Neural progenitor cell (in vitro differentiated cells): Measurements from ENCODE around the gene SENP1. TPM values are rescaled to one million over a fixed set of nuclear protein-coding genes. Genes with fewer than 3 reads are reported as not detected.

Source experiments
- DNase-seq: peaks from one replicate; pipeline ENCODE4 v3.0.0-alpha.2; 2016; ENCODE audit warnings: low spot score
- H2AFZ ChIP-seq: fragments of 200-600 bp; sonication (generic); replicated peaks from 2 replicates; pipeline ENCODE4 v1.6.1; 2016; ENCODE audit warnings: antibody characterized with exemption
- H3F3A ChIP-seq: fragments of 200-600 bp; sonication (generic); 2 replicates; pipeline ENCODE4 v1.6.1; 2016; ENCODE audit warnings: antibody characterized with exemption, low read depth
- H3K27ac ChIP-seq: fragments of 200-600 bp; sonication (generic); 2 replicates; pipeline ENCODE4 v1.5.1; 2016; ENCODE audit warnings: mild to moderate bottlenecking
- H3K27me3 ChIP-seq: fragments of 200-600 bp; sonication (generic); 2 replicates; pipeline ENCODE4 v1.6.1; 2016; ENCODE audit warnings: mild to moderate bottlenecking, moderate library complexity
- H3K36me3 ChIP-seq: fragments of 200-600 bp; sonication (generic); 2 replicates; pipeline ENCODE4 v1.5.1; 2016
- H3K4me1 ChIP-seq: fragments of 200-600 bp; sonication (generic); 2 replicates; pipeline ENCODE4 v1.6.1; 2016; ENCODE audit warnings: mixed run types
- H3K4me2 ChIP-seq: fragments of 200-600 bp; sonication (generic); 2 replicates; pipeline ENCODE4 v1.6.1; 2016
- H3K4me3 ChIP-seq: fragments of 200-600 bp; sonication (generic); 2 replicates; pipeline ENCODE4 v1.5.1; 2016
- H3K79me2 ChIP-seq: fragments of 200-600 bp; sonication (generic); 2 replicates; pipeline ENCODE4 v1.6.1; 2016; ENCODE audit warnings: low read depth
- H3K9ac ChIP-seq: fragments of 200-600 bp; sonication (generic); 2 replicates; pipeline ENCODE4 v1.6.1; 2016
- H3K9me3 ChIP-seq: fragments of 200-600 bp; sonication (generic); 2 replicates; pipeline ENCODE4 v1.5.1; 2016; ENCODE audit warnings: low read depth
- H4K20me1 ChIP-seq: fragments of 200-600 bp; sonication (generic); 2 replicates; pipeline ENCODE4 v1.6.1; 2016; ENCODE audit warnings: low read depth
- H3K27ac Mint-ChIP-seq: 3 replicates; pipeline ENCODE4 v1.8.0; 2021; ENCODE audit warnings: mixed read lengths
- H3K27me3 Mint-ChIP-seq: 2 replicates; pipeline ENCODE4 v1.8.0; 2022; ENCODE audit warnings: low read depth, mild to moderate bottlenecking, inconsistent platforms, moderate library complexity, mixed read lengths; ENCODE audit not compliant: insufficient read depth
- H3K36me3 Mint-ChIP-seq: 3 replicates; pipeline ENCODE4 v1.8.0; 2021; ENCODE audit warnings: mixed read lengths
- H3K4me1 Mint-ChIP-seq: 3 replicates; pipeline ENCODE4 v1.8.0; 2021; ENCODE audit warnings: mixed read lengths
- H3K4me3 Mint-ChIP-seq: 3 replicates; pipeline ENCODE4 v1.8.0; 2021; ENCODE audit warnings: mild to moderate bottlenecking, moderate library complexity, mixed read lengths
- H3K9me3 Mint-ChIP-seq: 3 replicates; pipeline ENCODE4 v1.8.0; 2020; ENCODE audit warnings: mixed read lengths
- EZH2 ChIP-seq: fragments of 200-600 bp; sonication (generic); IDR thresholded peaks from 2 replicates; pipeline ENCODE4 v1.6.1; 2017; ENCODE audit warnings: antibody characterized with exemption, mild to moderate bottlenecking, moderate library complexity
- EZH2phosphoT487 ChIP-seq: fragments of 200-600 bp; sonication (generic); IDR thresholded peaks from 2 replicates; pipeline ENCODE4 v1.6.1; 2017; ENCODE audit warnings: antibody characterized with exemption
- total RNA-seq: library from RNA; depleted of rRNA; stranded (reverse); fragments of >200 nt; gene quantifications from 2 replicates; pipeline ENCODE4 v1.2.3, GENCODE V29; 2015; ENCODE audit warnings: low replicate concordance
- TF ChIP-seq, protein P1 (sequence below): fragments of 200-600 bp; sonication (generic); IDR thresholded peaks from 2 replicates; pipeline ENCODE4 v1.5.1; 2017; ENCODE audit warnings: antibody characterized with exemption, mild to moderate bottlenecking

Gene SENP1
- total RNA-seq, 1 donor from 2014 or later, result 89.9 TPM

DNA sequence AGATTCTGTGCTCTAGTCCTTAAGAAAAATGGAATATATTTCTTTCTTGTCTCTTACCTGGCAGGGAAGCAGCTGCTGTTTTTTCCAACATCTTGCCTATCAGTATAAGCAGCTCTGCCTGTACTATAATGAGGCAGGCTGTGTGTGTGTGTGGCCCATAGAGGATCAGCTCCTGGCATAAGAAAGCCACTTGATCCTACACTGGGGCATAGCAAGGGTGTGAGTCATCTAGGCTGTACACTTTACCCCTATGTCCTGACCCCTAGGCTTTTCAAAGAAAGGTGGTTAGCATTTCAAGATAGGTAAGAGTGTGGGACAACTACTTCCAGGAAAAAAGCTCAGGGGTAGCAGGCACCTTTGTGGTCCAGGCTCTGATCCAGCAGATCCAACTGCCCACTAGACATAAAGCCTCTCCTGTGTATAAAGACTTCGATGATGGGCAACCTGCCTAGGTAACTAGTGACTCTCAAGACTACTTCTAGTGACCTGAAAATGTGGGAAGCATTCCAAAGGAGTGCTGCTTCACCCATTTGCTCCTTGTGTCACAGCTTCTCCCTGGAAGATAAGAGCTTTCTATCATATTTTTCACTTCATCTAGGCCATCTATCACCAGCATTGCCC lies 4.9 kb upstream of the SENP1 start:
- H3K27ac ChIP-seq, result no peak overlapping the region
- H3K4me3 ChIP-seq, result no peak overlapping the region
- no peaks in the 10 kb centered on the region for H3K9me3 ChIP-seq
- H3K4me1 ChIP-seq, result peaks cover 8% of the 10 kb centered on the region
- Mint-ChIP-seq H3K4me1 (peaks cover 14% of the 10 kb centered on the region), H3K27me3 (no peaks in the 10 kb centered on the region), H3K4me3 (no peak overlapping the region), H3K36me3 (no peaks in the 10 kb centered on the region), H3K9me3 (no peaks in the 10 kb centered on the region), H3K27ac (no peak overlapping the region)
- H3K4me2 ChIP-seq, result no peak overlapping the region
- peaks cover 13% of the 10 kb centered on the region for H3F3A ChIP-seq
- H3K36me3 ChIP-seq, result no peaks in the 10 kb centered on the region
- H3K27me3 ChIP-seq, result peaks cover 34% of the 10 kb centered on the region
- H2AFZ ChIP-seq, result no peak overlapping the region
- H4K20me1 ChIP-seq, result no peaks in the 10 kb centered on the region
- no peak overlapping the region for H3K9ac ChIP-seq
- TF ChIP-seq EZH2 (no peak), EZH2phosphoT487 (no peak)
- TF ChIP-seq, protein P1, sequence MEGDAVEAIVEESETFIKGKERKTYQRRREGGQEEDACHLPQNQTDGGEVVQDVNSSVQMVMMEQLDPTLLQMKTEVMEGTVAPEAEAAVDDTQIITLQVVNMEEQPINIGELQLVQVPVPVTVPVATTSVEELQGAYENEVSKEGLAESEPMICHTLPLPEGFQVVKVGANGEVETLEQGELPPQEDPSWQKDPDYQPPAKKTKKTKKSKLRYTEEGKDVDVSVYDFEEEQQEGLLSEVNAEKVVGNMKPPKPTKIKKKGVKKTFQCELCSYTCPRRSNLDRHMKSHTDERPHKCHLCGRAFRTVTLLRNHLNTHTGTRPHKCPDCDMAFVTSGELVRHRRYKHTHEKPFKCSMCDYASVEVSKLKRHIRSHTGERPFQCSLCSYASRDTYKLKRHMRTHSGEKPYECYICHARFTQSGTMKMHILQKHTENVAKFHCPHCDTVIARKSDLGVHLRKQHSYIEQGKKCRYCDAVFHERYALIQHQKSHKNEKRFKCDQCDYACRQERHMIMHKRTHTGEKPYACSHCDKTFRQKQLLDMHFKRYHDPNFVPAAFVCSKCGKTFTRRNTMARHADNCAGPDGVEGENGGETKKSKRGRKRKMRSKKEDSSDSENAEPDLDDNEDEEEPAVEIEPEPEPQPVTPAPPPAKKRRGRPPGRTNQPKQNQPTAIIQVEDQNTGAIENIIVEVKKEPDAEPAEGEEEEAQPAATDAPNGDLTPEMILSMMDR, result no peak
- H3K79me2 ChIP-seq, result no peaks in the 10 kb centered on the region
- DNase-seq, result no peak

DNA sequence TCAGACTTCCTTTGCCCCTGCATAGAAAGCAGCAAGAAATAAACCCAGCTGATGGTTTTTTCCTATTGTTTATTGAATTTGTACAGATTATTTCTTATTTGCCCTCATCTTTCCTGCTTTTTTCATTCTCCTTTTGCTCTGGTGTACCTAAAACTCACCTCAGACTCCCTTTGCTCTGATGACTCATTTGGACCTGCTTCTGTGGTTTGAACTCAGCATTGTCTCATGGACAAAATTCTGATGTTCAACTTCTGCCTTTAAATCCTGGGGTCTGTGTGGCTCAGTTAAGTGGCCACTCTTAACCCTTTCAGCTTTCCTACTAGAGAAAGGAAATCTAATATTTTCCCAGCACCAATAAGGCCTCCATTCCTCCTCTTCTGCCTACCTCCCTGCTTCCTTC lies 3.5 kb upstream of the SENP1 start:
- no peak for TF ChIP-seq EZH2phosphoT487
- TF ChIP-seq EZH2, result no peak
- TF ChIP-seq, protein P1, result no peak
- no peak overlapping the region for H3K27ac ChIP-seq
- no peaks in the 10 kb centered on the region for H3K9me3 Mint-ChIP-seq
- no peak overlapping the region for H3K4me3 Mint-ChIP-seq
- no peak overlapping the region for H3K4me2 ChIP-seq
- H2AFZ ChIP-seq, result no peak overlapping the region
- peaks cover 12% of the 10 kb centered on the region for H3K79me2 ChIP-seq
- no peak overlapping the region for H3K9ac ChIP-seq
- DNase-seq, result no peak
- peaks cover 22% of the 10 kb centered on the region for H3F3A ChIP-seq
- H3K4me1 Mint-ChIP-seq, result peaks cover 18% of the 10 kb centered on the region
- H3K27me3 ChIP-seq, result peaks cover 34% of the 10 kb centered on the region
- peaks cover 15% of the 10 kb centered on the region for H3K4me1 ChIP-seq
- H4K20me1 ChIP-seq, result no peaks in the 10 kb centered on the region
- H3K36me3 ChIP-seq, result no peaks in the 10 kb centered on the region
- H3K4me3 ChIP-seq, result no peak overlapping the region
- H3K27me3 Mint-ChIP-seq, result no peaks in the 10 kb centered on the region
- no peak overlapping the region for H3K27ac Mint-ChIP-seq
- H3K36me3 Mint-ChIP-seq, result no peaks in the 10 kb centered on the region
- no peaks in the 10 kb centered on the region for H3K9me3 ChIP-seq

DNA sequence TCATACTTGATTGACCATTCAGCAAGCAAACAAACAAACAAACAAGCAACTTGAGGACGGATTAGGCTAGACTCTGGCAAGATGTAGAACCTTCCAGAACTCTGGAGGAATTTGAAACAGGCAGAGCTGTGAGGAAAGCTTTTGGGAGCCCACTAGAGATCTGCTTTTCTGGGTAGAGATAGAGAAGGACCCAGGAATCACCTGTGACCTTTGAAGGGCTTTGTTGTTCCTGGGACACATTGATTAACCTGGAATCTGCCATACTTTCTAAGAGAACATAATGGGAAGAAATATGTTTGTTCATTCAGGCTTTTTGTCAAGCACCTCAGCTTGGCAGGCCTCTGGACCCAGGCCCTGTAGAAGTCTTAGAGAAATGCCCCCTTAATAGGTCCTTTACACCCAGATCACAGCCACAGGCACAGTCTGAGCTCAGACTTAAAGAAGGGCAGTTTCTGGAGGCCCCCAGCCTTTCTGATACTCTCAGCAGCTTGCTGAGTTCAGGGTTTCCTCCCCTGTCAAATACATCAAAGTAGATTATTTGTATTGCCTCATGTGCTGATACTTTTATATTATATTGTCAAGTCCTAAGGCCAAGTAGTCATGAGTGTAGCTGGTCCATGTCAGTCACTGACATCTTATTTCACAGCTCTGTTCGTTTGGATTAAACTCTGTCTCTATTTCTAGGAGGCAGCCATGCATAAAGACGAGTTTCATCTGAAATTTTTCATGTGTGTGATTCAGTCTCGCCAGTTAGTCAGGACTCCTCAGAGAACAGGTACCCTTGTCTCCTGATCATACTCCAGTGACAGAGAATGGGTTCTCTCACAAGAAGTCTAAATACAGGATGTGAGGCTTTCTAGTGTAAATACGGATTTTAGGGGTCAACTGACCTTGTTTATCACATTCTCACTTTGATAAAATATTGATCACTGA lies 1.1 kb upstream of the SENP1 start:
- Histone ChIP-seq H4K20me1 (no peaks in the 10 kb centered on the region), H3K9ac (peak overlapping the region; percentile 65), H3K27ac (peak overlapping the region; percentile 98), H3K4me1 (peaks cover 24% of the 10 kb centered on the region), H3K27me3 (peaks cover 34% of the 10 kb centered on the region), H3K4me2 (peak overlapping the region; percentile 98), H3K79me2 (peaks cover 36% of the 10 kb centered on the region), H3K9me3 (no peaks in the 10 kb centered on the region), H3K4me3 (peak overlapping the region; percentile 90), H2AFZ (peak overlapping the region; percentile 80), H3K36me3 (no peaks in the 10 kb centered on the region), H3F3A (peaks cover 22% of the 10 kb centered on the region)
- peaks cover 27% of the 10 kb centered on the region for H3K4me1 Mint-ChIP-seq
- TF ChIP-seq, protein P1, result no peak
- TF ChIP-seq EZH2phosphoT487 (no peak), EZH2 (no peak)
- no peaks in the 10 kb centered on the region for H3K9me3 Mint-ChIP-seq
- H3K27me3 Mint-ChIP-seq, result no peaks in the 10 kb centered on the region
- no peaks in the 10 kb centered on the region for H3K36me3 Mint-ChIP-seq
- DNase-seq, result no peak
- H3K4me3 Mint-ChIP-seq, result peak overlapping the region; percentile 96
- peak overlapping the region; percentile 98 for H3K27ac Mint-ChIP-seq
